Naive thymus-derived CD8-positive, alpha-beta T cell (primary cell): ENCODE measurements around the gene EPS8. TPM values are rescaled to one million over a fixed set of nuclear protein-coding genes. Genes with fewer than 3 reads are reported as not detected.
A peak's percentile ranks its signal among the peaks of the same experiment; 100 is the strongest.

Experiments
- ATAC-seq, 2 donors: fragments of 150-1000 bp; cut with Tn5 transposase in 1 of 2; sonication (Bioruptor Pico), chemical (Tn5 transposase) in 1 of 2; 1 replicate in 1 of 2; 2 replicates in 1 of 2; pipeline ENCODE4 v1.10.0; 2021; ENCODE audit warnings: mild to moderate bottlenecking in 2 of 2, moderate library complexity in 2 of 2
- POLR2A ChIA-PET: fragments of 350-600 bp; sonication (Branson Sonifier 250); formaldehyde crosslinking; loops from one replicate; lab custom pipeline; 2021; ENCODE audit warnings: antibody characterized with exemption; lab: Charles Lee
- DNase-seq, 10 donors: peaks; one replicate each; pipeline versions ENCODE4 v3.0.0 to v3.0.0-alpha.2; 2020 to 2022
- H3K27ac Mint-ChIP-seq, 10 donors: one replicate each; pipeline ENCODE4 v1.8.0; 2020 to 2022; ENCODE audit warnings: mild to moderate bottlenecking in 10 of 10, mixed read lengths in 10 of 10, moderate library complexity in 4 of 10, inconsistent platforms in 1 of 10
- H3K27me3 Mint-ChIP-seq, 5 donors: one replicate each; pipeline ENCODE4 v1.8.0; 2021 to 2022; ENCODE audit warnings: mixed read lengths in 5 of 5
- H3K36me3 Mint-ChIP-seq, 3 donors: one replicate each; pipeline ENCODE4 v1.8.0; 2020 to 2022; ENCODE audit warnings: mixed read lengths in 3 of 3, mild to moderate bottlenecking in 2 of 3, inconsistent platforms in 1 of 3
- H3K4me1 Mint-ChIP-seq, 4 donors: one replicate each; pipeline ENCODE4 v1.8.0; 2021 to 2022; ENCODE audit warnings: mixed read lengths in 4 of 4
- H3K4me3 Mint-ChIP-seq, 10 donors: one replicate each; pipeline ENCODE4 v1.8.0; 2020 to 2022; ENCODE audit warnings: mild to moderate bottlenecking in 10 of 10, mixed read lengths in 10 of 10, moderate library complexity in 6 of 10, inconsistent platforms in 1 of 10
- H3K9me3 Mint-ChIP-seq, 9 donors: one replicate each; pipeline ENCODE4 v1.8.0; 2020 to 2022; ENCODE audit warnings: mixed read lengths in 9 of 9, mild to moderate bottlenecking in 3 of 9, inconsistent platforms in 1 of 9, moderate library complexity in 1 of 9
- polyA plus RNA-seq, 3 donors: library from polyadenylated mRNA; unstranded; fragments of 300-500 nt; fragmentation: Illumina TruSeq; gene quantifications; one replicate each; pipeline ENCODE4 v1.2.3, GENCODE V29; 2021
- total RNA-seq, 8 experiments: library from RNA in 2 of 8; stranded (reverse) in 2 of 8; gene quantifications; one replicate each; pipeline ENCODE4 v1.2.3 and lab custom pipeline; 2021 to 2026

The EPS8 gene
- total RNA-seq: 1 to 10 TPM; 1.1 to 1.2 TPM
- 1 to 10 TPM in 2 of 3 donors, under 1 TPM in 1; 0.81 to 1.6 (median 1.2) TPM for polyA plus RNA-seq
- total RNA-seq (lab: John Stamatoyannopoulos, UW): 1.2 to 6.9 (median 4.0) reads per million in 6 experiments

GRCh38 chr12:15789220-15790171, at the start of gene EPS8:
EPS8 (minus strand) TSS chr12:15789388; CDS start chr12:15682951, 106,437 bp downstream.
- ATAC-seq (peak; percentile 89 to 91), DNase-seq (peak; percentile 79 to 92 (median 88))
- Mint-ChIP-seq H3K27me3 (peaks cover 24 to 52% (median 35%) of the 10 kb centered on the region in 5 donors), H3K9me3 (no peaks in the 10 kb centered on the region), H3K27ac (peak within 1 kb of the TSS; percentile 56 to 94 (median 86)), H3K4me1 (peaks cover 10 to 18% (median 13%) of the 10 kb centered on the region in 4 donors), H3K4me3 (peak within 1 kb of the TSS; percentile 91 to 99 (median 96)), H3K36me3 (no peaks in the 10 kb centered on the region)
- POLR2A ChIA-PET: interaction anchor here (0.8 to 1.9 kb wide), 4 partner anchors 9 to 1532 kb away, joined by 3 to 4 read pairs (median 4); partner anchors contain the start of gene DERA

GRCh38 chr12:15837141-15837790, 48.1 kb upstream of the EPS8 start:
- H3K27ac Mint-ChIP-seq: no peak overlapping the region
- H3K9me3 Mint-ChIP-seq: no peaks in the 10 kb centered on the region
- DNase-seq (no peak), ATAC-seq (no peak)
- no peaks in the 10 kb centered on the region for H3K36me3 Mint-ChIP-seq
- no peaks in the 10 kb centered on the region for H3K4me1 Mint-ChIP-seq
- no peak overlapping the region for H3K4me3 Mint-ChIP-seq
- peaks cover 4 to 29% (median 12%) of the 10 kb centered on the region in 5 donors for H3K27me3 Mint-ChIP-seq
- POLR2A ChIA-PET: no interaction called here

- no peak overlapping the region for H3K4me3 Mint-ChIP-seq
- H3K36me3 Mint-ChIP-seq: no peaks in the 10 kb centered on the region
- H3K27me3 Mint-ChIP-seq: peaks cover 2 to 21% (median 8%) of the 10 kb centered on the region in 5 donors
- DNase-seq: no peak
- ATAC-seq: no peak
- no peak overlapping the region for H3K27ac Mint-ChIP-seq
- H3K9me3 Mint-ChIP-seq: no peaks in the 10 kb centered on the region
- H3K4me1 Mint-ChIP-seq: no peaks in the 10 kb centered on the region
- POLR2A ChIA-PET: no interaction called here
These were observed 45.4 kb upstream of the EPS8 start for GRCh38 chr12:15834575-15834974.

- Mint-ChIP-seq H3K36me3 (no peaks in the 10 kb centered on the region), H3K27me3 (peaks cover 0 to 7% (median 2%) of the 10 kb centered on the region in 5 donors), H3K27ac (no peak overlapping the region), H3K4me1 (no peaks in the 10 kb centered on the region), H3K9me3 (no peaks in the 10 kb centered on the region), H3K4me3 (no peak overlapping the region)
- DNase-seq (no peak), ATAC-seq (no peak)
- POLR2A ChIA-PET: no interaction called here
These were observed 42.3 kb upstream of the EPS8 start for GRCh38 chr12:15831315-15831978.

- POLR2A ChIA-PET: no interaction called here
These were observed 41.4 kb upstream of the EPS8 start for GRCh38 chr12:15830538-15830937.

GRCh38 chr12:15829949-15830348, 40.8 kb upstream of the EPS8 start:
- Mint-ChIP-seq H3K9me3 (no peaks in the 10 kb centered on the region), H3K27me3 (peaks cover 0 to 7% (median 2%) of the 10 kb centered on the region in 5 donors), H3K27ac (no peak overlapping the region), H3K4me1 (no peaks in the 10 kb centered on the region), H3K4me3 (no peak overlapping the region), H3K36me3 (no peaks in the 10 kb centered on the region)
- ATAC-seq: no peak
- no peak for DNase-seq
- POLR2A ChIA-PET: no interaction called here

More at GRCh38 chr12:15830538-15830937, 41.4 kb upstream of the EPS8 start:
- Mint-ChIP-seq H3K27me3 (peaks cover 0 to 7% (median 2%) of the 10 kb centered on the region in 5 donors), H3K4me3 (no peak overlapping the region), H3K36me3 (no peaks in the 10 kb centered on the region), H3K9me3 (no peaks in the 10 kb centered on the region), H3K27ac (no peak overlapping the region), H3K4me1 (no peaks in the 10 kb centered on the region)
- DNase-seq (no peak), ATAC-seq (no peak)

GRCh38 chr12:15829255-15829654, 40.1 kb upstream of the EPS8 start:
- no peaks in the 10 kb centered on the region for H3K9me3 Mint-ChIP-seq
- DNase-seq (no peak), ATAC-seq (no peak)
- POLR2A ChIA-PET: no interaction called here
- no peaks in the 10 kb centered on the region for H3K36me3 Mint-ChIP-seq
- H3K27me3 Mint-ChIP-seq: peaks cover 0 to 7% (median 2%) of the 10 kb centered on the region in 5 donors
- H3K4me1 Mint-ChIP-seq: no peaks in the 10 kb centered on the region
- no peak overlapping the region for H3K27ac Mint-ChIP-seq
- H3K4me3 Mint-ChIP-seq: no peak overlapping the region

- no peaks in the 10 kb centered on the region for H3K9me3 Mint-ChIP-seq
- DNase-seq (no peak), ATAC-seq (no peak)
- H3K27me3 Mint-ChIP-seq: peaks cover 0 to 7% (median 2%) of the 10 kb centered on the region in 5 donors
- no peak overlapping the region for H3K4me3 Mint-ChIP-seq
- H3K27ac Mint-ChIP-seq: no peak overlapping the region
- POLR2A ChIA-PET: no interaction called here
- no peaks in the 10 kb centered on the region for H3K36me3 Mint-ChIP-seq
- no peaks in the 10 kb centered on the region for H3K4me1 Mint-ChIP-seq
These were observed 37.9 kb upstream of the EPS8 start for GRCh38 chr12:15827136-15827535.

- H3K36me3 Mint-ChIP-seq: no peaks in the 10 kb centered on the region
- POLR2A ChIA-PET: no interaction called here
- peaks cover 0 to 10% (median 6%) of the 10 kb centered on the region in 5 donors for H3K27me3 Mint-ChIP-seq
- H3K27ac Mint-ChIP-seq: no peak overlapping the region
- H3K4me1 Mint-ChIP-seq: no peaks in the 10 kb centered on the region
- no peaks in the 10 kb centered on the region for H3K9me3 Mint-ChIP-seq
- no peak overlapping the region for H3K4me3 Mint-ChIP-seq
- ATAC-seq (no peak), DNase-seq (no peak)
These were observed 35.3 kb upstream of the EPS8 start for GRCh38 chr12:15824516-15824915.

GRCh38 chr12:15823360-15824128, 34.4 kb upstream of the EPS8 start:
- H3K27me3 Mint-ChIP-seq: peaks cover 0 to 14% (median 6%) of the 10 kb centered on the region in 5 donors
- ATAC-seq: no peak
- no peaks in the 10 kb centered on the region for H3K36me3 Mint-ChIP-seq
- no peak overlapping the region for H3K4me3 Mint-ChIP-seq
- POLR2A ChIA-PET: no interaction called here
- H3K9me3 Mint-ChIP-seq: peaks cover 0 to 2% (median 0%) of the 10 kb centered on the region in 9 donors
- no peak for DNase-seq
- H3K4me1 Mint-ChIP-seq: no peaks in the 10 kb centered on the region
- H3K27ac Mint-ChIP-seq: no peak overlapping the region

GRCh38 chr12:15819644-15820437, 30.7 kb upstream of the EPS8 start:
- H3K27ac Mint-ChIP-seq: no peak overlapping the region
- no peak for DNase-seq
- ATAC-seq: no peak
- H3K4me3 Mint-ChIP-seq: no peak overlapping the region
- no peaks in the 10 kb centered on the region for H3K4me1 Mint-ChIP-seq
- peaks cover 0 to 4% (median 0%) of the 10 kb centered on the region in 3 donors for H3K36me3 Mint-ChIP-seq
- H3K9me3 Mint-ChIP-seq: peaks cover 0 to 10% (median 4%) of the 10 kb centered on the region in 9 donors
- H3K27me3 Mint-ChIP-seq: peaks cover 2 to 22% (median 7%) of the 10 kb centered on the region in 5 donors
- POLR2A ChIA-PET: no interaction called here
